ENCODE measurements around the gene FAM151A. TPM values are rescaled to one million over a fixed set of nuclear protein-coding genes. Genes with fewer than 3 reads are reported as not detected.

Gene FAM151A
- total and polyA plus RNA-seq, 3 donors from 2014 or later, result 0.56 to 2.2 (median 0.94) TPM

- intact Hi-C loops (cut with DNase I; ENCODE audit: low total_unique reads), result no loop called here
- 40 to 88% methylated on average over 1 to 4 of the region's 4 CpGs for WGBS, 2 donors
- no peaks in the 10 kb centered on the region for H3K27me3 ChIP-seq
- H3K4me3 ChIP-seq, result no peak overlapping the region
- H3K36me3 ChIP-seq (ENCODE audit: low read depth, missing control alignments), result no peaks in the 10 kb centered on the region
- H3K4me1 ChIP-seq, result no peaks in the 10 kb centered on the region
- H3K9me3 ChIP-seq, result no peaks in the 10 kb centered on the region
- DNase-seq, result no peak
- no peak overlapping the region for H3K27ac ChIP-seq
- TF ChIP-seq CTCF (IDR thresholded peaks at IDR 0.05) (no peak), POLR2A (IDR thresholded peaks at IDR 0.05) (no peak)
Measured at GRCh38 chr1:54653036-54653435, 29.7 kb upstream of the FAM151A start.

- Histone ChIP-seq H3K4me1 (no peaks in the 10 kb centered on the region), H3K27ac (no peak overlapping the region), H3K27me3 (no peaks in the 10 kb centered on the region), H3K36me3 (ENCODE audit: low read depth, missing control alignments) (no peaks in the 10 kb centered on the region), H3K9me3 (no peaks in the 10 kb centered on the region), H3K4me3 (no peak overlapping the region)
- DNase-seq, result no peak
- intact Hi-C loops (cut with DNase I; ENCODE audit: low total_unique reads), result no loop called here
- TF ChIP-seq CTCF (IDR thresholded peaks at IDR 0.05) (no peak), POLR2A (IDR thresholded peaks at IDR 0.05) (no peak)
Measured at GRCh38 chr1:54652168-54652567, 28.8 kb upstream of the FAM151A start.

- 89 to 100% methylated on average over 2 to 3 of the region's 3 CpGs for WGBS, 2 donors
- Histone ChIP-seq H3K4me1 (no peaks in the 10 kb centered on the region), H3K36me3 (ENCODE audit: low read depth, missing control alignments) (no peaks in the 10 kb centered on the region), H3K27me3 (no peaks in the 10 kb centered on the region), H3K4me3 (no peak overlapping the region), H3K27ac (no peak overlapping the region), H3K9me3 (no peaks in the 10 kb centered on the region)
- TF ChIP-seq CTCF (IDR thresholded peaks at IDR 0.05), result no peak
- no peak for TF ChIP-seq POLR2A (IDR thresholded peaks at IDR 0.05)
- DNase-seq, result no peak
- intact Hi-C loops (cut with DNase I; ENCODE audit: low total_unique reads), result no loop called here
Measured at GRCh38 chr1:54651608-54652007, 28.3 kb upstream of the FAM151A start.

- H3K27ac ChIP-seq, result no peak overlapping the region
- no peaks in the 10 kb centered on the region for H3K9me3 ChIP-seq
- intact Hi-C loops (cut with DNase I; ENCODE audit: low total_unique reads), result no loop called here
- no peaks in the 10 kb centered on the region for H3K36me3 ChIP-seq (ENCODE audit: low read depth, missing control alignments)
- TF ChIP-seq POLR2A (IDR thresholded peaks at IDR 0.05) (no peak), CTCF (IDR thresholded peaks at IDR 0.05) (no peak)
- H3K4me3 ChIP-seq, result no peak overlapping the region
- DNase-seq, result no peak
- 84 to 96% methylated on average over 3 of the region's 3 CpGs for WGBS, 2 donors
- no peaks in the 10 kb centered on the region for H3K4me1 ChIP-seq
- no peaks in the 10 kb centered on the region for H3K27me3 ChIP-seq
Measured at GRCh38 chr1:54650417-54650816, 27.1 kb upstream of the FAM151A start.

- DNase-seq, result no peak
- TF ChIP-seq POLR2A (IDR thresholded peaks at IDR 0.05) (no peak), CTCF (IDR thresholded peaks at IDR 0.05) (no peak)
- Histone ChIP-seq H3K4me1 (no peaks in the 10 kb centered on the region), H3K4me3 (no peak overlapping the region), H3K27me3 (no peaks in the 10 kb centered on the region), H3K9me3 (no peaks in the 10 kb centered on the region), H3K27ac (no peak overlapping the region), H3K36me3 (ENCODE audit: low read depth, missing control alignments) (no peaks in the 10 kb centered on the region)
- intact Hi-C loops (cut with DNase I; ENCODE audit: low total_unique reads), result no loop called here
- 93 to 100% methylated on average over 1 of the region's 1 CpG for WGBS, 2 donors
Measured at GRCh38 chr1:54649921-54650320, 26.6 kb upstream of the FAM151A start.

Data from testis (tissue), 3 donors.